ENCODE results near the gene WDFY1. TPM values are rescaled to one million over a fixed set of nuclear protein-coding genes. Genes with fewer than 3 reads are reported as not detected.

WDFY1 gene
- total and polyA plus RNA-seq, 9 of the 15 experiments (the other 6 are each of a cell fraction or from before 2014, with no cell fraction given), result 5.4 to 27.6 (median 17.5) TPM

Other genes starting within 250 kb of the WDFY1 start
- gene AP1S3, start 107.8 kb downstream of the WDFY1 start, total RNA-seq (2014; rRNA removed), result 1.5 and 2.3 TPM in 2 replicates
- 2.3 and 2.4 TPM in 2 replicates for gene AP1S3, start 107.8 kb downstream of the WDFY1 start, total RNA-seq (2014; rRNA removed; fragmentation: Illumina TruSeq; extraction: Trizol)
- 2.1 and 2.3 TPM in 2 replicates for gene AP1S3, start 107.8 kb downstream of the WDFY1 start, total RNA-seq (2015; rRNA removed; fragmentation: Illumina TruSeq; extraction: Trizol)
- 2.5 TPM in 2 replicates for gene AP1S3, start 107.8 kb downstream of the WDFY1 start, total RNA-seq (2021)
- 0.50 and 0.51 TPM in 2 replicates for gene AP1S3, start 107.8 kb downstream of the WDFY1 start, polyA plus RNA-seq (2011; rRNA removed)
- 1.9 and 2.3 TPM in 2 replicates for gene AP1S3, start 107.8 kb downstream of the WDFY1 start, polyA plus RNA-seq (2014; fragmentation: Illumina TruSeq; extraction: Trizol)
- under 1 TPM; 0.53 to 0.99 TPM for gene AP1S3, start 107.8 kb downstream of the WDFY1 start, polyA plus RNA-seq (2014; fragmentation: Nextera tagmentation; extraction: Ambion mirVana)
- gene AP1S3, start 107.8 kb downstream of the WDFY1 start, polyA plus RNA-seq (2014; rRNA removed), result 2.1 and 3.8 TPM in 2 replicates
- gene MRPL44, start 12.1 kb upstream of the WDFY1 start, total RNA-seq (2014; rRNA removed), result 18.3 and 20.2 TPM in 2 replicates
- gene MRPL44, start 12.1 kb upstream of the WDFY1 start, total RNA-seq (2014; rRNA removed; fragmentation: Illumina TruSeq; extraction: Trizol), result 24.0 and 26.7 TPM in 2 replicates
- 24.5 and 26.0 TPM in 2 replicates for gene MRPL44, start 12.1 kb upstream of the WDFY1 start, total RNA-seq (2015; rRNA removed; fragmentation: Illumina TruSeq; extraction: Trizol)
- 19.3 and 20.7 TPM in 2 replicates for gene MRPL44, start 12.1 kb upstream of the WDFY1 start, total RNA-seq (2021)
- gene MRPL44, start 12.1 kb upstream of the WDFY1 start, polyA plus RNA-seq (2011; rRNA removed), result 14.5 and 16.5 TPM in 2 replicates
- 25.4 and 26.7 TPM in 2 replicates for gene MRPL44, start 12.1 kb upstream of the WDFY1 start, polyA plus RNA-seq (2014; fragmentation: Illumina TruSeq; extraction: Trizol)
- 10 to 100 TPM; 10.4 to 16.4 TPM for gene MRPL44, start 12.1 kb upstream of the WDFY1 start, polyA plus RNA-seq (2014; fragmentation: Nextera tagmentation; extraction: Ambion mirVana)
- gene MRPL44, start 12.1 kb upstream of the WDFY1 start, polyA plus RNA-seq (2014; rRNA removed), result 20.8 and 23.4 TPM in 2 replicates
- not detected in 2 replicates for gene SERPINE2, start 94.0 kb upstream of the WDFY1 start, total RNA-seq (2014; rRNA removed)
- gene SERPINE2, start 94.0 kb upstream of the WDFY1 start, total RNA-seq (2014; rRNA removed; fragmentation: Illumina TruSeq; extraction: Trizol), result not detected in 2 replicates
- gene SERPINE2, start 94.0 kb upstream of the WDFY1 start, total RNA-seq (2015; rRNA removed; fragmentation: Illumina TruSeq; extraction: Trizol), result not detected in 2 replicates
- 0.13 and 0.58 TPM in 2 replicates for gene SERPINE2, start 94.0 kb upstream of the WDFY1 start, total RNA-seq (2021)
- gene SERPINE2, start 94.0 kb upstream of the WDFY1 start, polyA plus RNA-seq (2011; rRNA removed), result 0.01 TPM in 1 of 2 replicates, not detected in the other
- 0.16 and 0.29 TPM in 2 replicates for gene SERPINE2, start 94.0 kb upstream of the WDFY1 start, polyA plus RNA-seq (2014; fragmentation: Illumina TruSeq; extraction: Trizol)
- under 1 TPM in 1 of 2 experiments, not detected in 1; 0.03 TPM for gene SERPINE2, start 94.0 kb upstream of the WDFY1 start, polyA plus RNA-seq (2014; fragmentation: Nextera tagmentation; extraction: Ambion mirVana)
- not detected in 2 replicates for gene SERPINE2, start 94.0 kb upstream of the WDFY1 start, polyA plus RNA-seq (2014; rRNA removed)

Measured in K562 (cell line).